Fibroblast of lung (primary cell): ENCODE measurements around the gene ADCY9. TPM values are rescaled to one million over a fixed set of nuclear protein-coding genes. Genes with fewer than 3 reads are reported as not detected.
"Not testable (repeated sequence)": the region's sequence is repeated elsewhere in the genome, so short reads cannot be mapped to it uniquely, and the experiment has no call there.

Experiments
- DNase-seq, 2 donors: peaks; one replicate each; pipeline versions ENCODE4 v3.0.0 to v3.0.0-alpha.2; 2010; ENCODE audit warnings: low read depth in 2 of 2
- H2AFZ ChIP-seq: 2 replicates; pipeline ENCODE4 v1.5.1; 2012; ENCODE audit warnings: low read length, control low read depth, inconsistent platforms
- H3K27ac ChIP-seq: 2 replicates; pipeline ENCODE4 v1.5.1; 2011; ENCODE audit warnings: low read length, control low read depth; ENCODE audit not compliant: insufficient read depth
- H3K27me3 ChIP-seq: 2 replicates; pipeline ENCODE4 v1.5.1; 2011; ENCODE audit warnings: mild to moderate bottlenecking, low read length; ENCODE audit not compliant: control insufficient read depth, insufficient read depth
- H3K36me3 ChIP-seq: 2 replicates; pipeline ENCODE4 v1.5.1; 2011; ENCODE audit warnings: low read length; ENCODE audit not compliant: control insufficient read depth, insufficient read depth
- H3K4me1 ChIP-seq: 2 replicates; pipeline ENCODE4 v1.5.1; 2011; ENCODE audit warnings: low read length; ENCODE audit not compliant: control insufficient read depth, insufficient read depth; ENCODE audit errors: extremely low read depth
- H3K4me2 ChIP-seq: 2 replicates; pipeline ENCODE4 v1.5.1; 2011; ENCODE audit warnings: low read length, control low read depth; ENCODE audit not compliant: insufficient read depth; ENCODE audit errors: extremely low read depth
- H3K4me3 ChIP-seq, 4 experiments: fragments of 200-600 bp in 1 of 4; sonication (generic) in 1 of 4; replicated peaks in 1 of 4; 2 replicates each; pipeline ENCODE4 v1.5.1; 2011 to 2016; ENCODE audit warnings: low read length in 4 of 4, low read depth in 3 of 4, mild to moderate bottlenecking in 3 of 4, control low read depth in 2 of 4, inconsistent platforms in 1 of 4, mixed read lengths in 1 of 4; ENCODE audit not compliant: insufficient read depth in 1 of 4; ENCODE audit errors: control extremely low read depth in 1 of 4
- H3K79me2 ChIP-seq: 2 replicates; pipeline ENCODE4 v1.5.1; 2012; ENCODE audit warnings: mild to moderate bottlenecking, low read length, inconsistent platforms; ENCODE audit not compliant: control insufficient read depth, insufficient read depth
- H3K9ac ChIP-seq: 2 replicates; pipeline ENCODE4 v1.5.1; 2011; ENCODE audit warnings: mild to moderate bottlenecking, low read length, control low read depth; ENCODE audit not compliant: insufficient read depth
- H3K9me3 ChIP-seq: 2 replicates; pipeline ENCODE4 v1.5.1; 2012; ENCODE audit warnings: low read depth, low read length; ENCODE audit not compliant: control insufficient read depth, insufficient read depth
- H4K20me1 ChIP-seq: 2 replicates; pipeline ENCODE4 v1.5.1; 2011; ENCODE audit warnings: low read length; ENCODE audit not compliant: control insufficient read depth, insufficient read depth; ENCODE audit errors: extremely low read depth
- EZH2 ChIP-seq: IDR thresholded peaks from 2 replicates; pipeline ENCODE4 v1.5.1; 2012; ENCODE audit warnings: low read length, control low read depth, mild to moderate bottlenecking; ENCODE audit errors: missing control alignments
- polyA plus RNA-seq, 2 donors: library from polyadenylated mRNA; depleted of rRNA in 1 of 2; stranded (reverse) in 1 of 2; unstranded in 1 of 2; fragments of >200 nt; gene quantifications; 2 replicates each; pipeline ENCODE4 v1.2.1, GENCODE V29; 2011 to 2012; ENCODE audit warnings: missing spikeins in 1 of 2
- total RNA-seq: library from RNA; depleted of rRNA; stranded (reverse); fragments of >200 nt; gene quantifications from 2 replicates; pipeline ENCODE4 v1.2.1, GENCODE V29; 2014
- TF ChIP-seq, protein P1 (sequence below), 2 donors: IDR thresholded peaks in 1 of 2; conservative IDR thresholded peaks in 1 of 2; 1 replicate in 1 of 2; 2 replicates in 1 of 2; pipeline ENCODE4 v1.5.1; 2011 to 2012; ENCODE audit warnings: low read length in 2 of 2, control low read depth in 1 of 2, inconsistent platforms in 1 of 2, low read depth in 1 of 2, mild to moderate bottlenecking in 1 of 2

ADCY9 gene
- total and polyA plus RNA-seq, 2 donors (not counting 1 experiment from before 2014, with no cell fraction given), result 22.1 to 37.0 TPM

DNA sequence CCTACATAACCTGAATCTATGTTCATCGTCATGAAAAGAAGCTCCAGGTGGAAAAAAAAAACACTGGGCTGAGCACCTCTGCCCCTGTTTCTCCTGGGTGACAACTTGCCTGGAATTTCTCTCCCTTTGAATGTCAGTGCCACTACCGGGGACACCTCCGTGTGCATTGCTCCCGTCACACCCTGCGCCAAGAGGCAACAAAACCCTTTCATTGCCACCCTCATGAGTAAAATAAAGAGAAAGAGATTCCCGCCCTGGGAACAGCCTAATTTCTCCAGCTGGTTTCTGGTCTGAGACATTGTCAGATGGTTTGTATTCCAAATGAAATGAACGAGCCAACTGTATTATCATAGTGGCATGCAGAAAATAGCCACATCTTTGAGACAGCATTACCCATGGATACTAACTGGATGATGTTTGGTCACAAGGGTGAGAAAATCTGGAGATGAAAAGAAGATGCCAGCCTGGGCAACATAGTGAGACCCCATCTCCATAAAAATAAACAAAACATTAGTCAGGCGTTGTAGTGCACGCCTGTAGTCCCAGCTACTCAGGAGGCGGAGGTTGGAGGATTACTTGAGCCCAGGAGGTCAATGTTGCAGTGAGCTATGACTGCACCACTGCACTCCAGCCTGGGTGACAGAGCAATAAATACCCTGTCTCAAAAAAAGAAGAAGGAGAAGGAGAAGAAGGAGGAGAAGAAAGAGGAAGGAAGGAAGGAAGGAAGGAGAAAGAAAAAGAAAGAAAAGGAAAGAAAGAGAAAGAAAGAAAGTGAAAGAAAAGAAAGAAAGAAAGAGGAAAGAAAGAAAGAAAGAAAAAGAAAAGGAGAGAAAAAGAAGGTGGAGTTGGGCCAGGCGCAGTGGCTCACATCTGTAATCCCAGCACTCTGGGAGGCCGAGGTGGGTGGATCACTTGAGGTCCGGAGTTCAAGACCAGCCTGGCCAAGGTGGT, 42.2 kb upstream of the ADCY9 start:
- Histone ChIP-seq H3K9ac (no peak overlapping the region), H2AFZ (no peak overlapping the region), H3K27ac (no peak overlapping the region), H3K79me2 (no peaks in the 10 kb centered on the region), H3K4me2 (no peak overlapping the region), H3K4me1 (no peaks in the 10 kb centered on the region), H4K20me1 (no peaks in the 10 kb centered on the region), H3K36me3 (no peaks in the 10 kb centered on the region), H3K9me3 (no peaks in the 10 kb centered on the region), H3K27me3 (peaks cover 4% of the 10 kb centered on the region), H3K4me3 (no peak overlapping the region)
- DNase-seq, result no peak
- no peak for TF ChIP-seq EZH2
- TF ChIP-seq, protein P1, sequence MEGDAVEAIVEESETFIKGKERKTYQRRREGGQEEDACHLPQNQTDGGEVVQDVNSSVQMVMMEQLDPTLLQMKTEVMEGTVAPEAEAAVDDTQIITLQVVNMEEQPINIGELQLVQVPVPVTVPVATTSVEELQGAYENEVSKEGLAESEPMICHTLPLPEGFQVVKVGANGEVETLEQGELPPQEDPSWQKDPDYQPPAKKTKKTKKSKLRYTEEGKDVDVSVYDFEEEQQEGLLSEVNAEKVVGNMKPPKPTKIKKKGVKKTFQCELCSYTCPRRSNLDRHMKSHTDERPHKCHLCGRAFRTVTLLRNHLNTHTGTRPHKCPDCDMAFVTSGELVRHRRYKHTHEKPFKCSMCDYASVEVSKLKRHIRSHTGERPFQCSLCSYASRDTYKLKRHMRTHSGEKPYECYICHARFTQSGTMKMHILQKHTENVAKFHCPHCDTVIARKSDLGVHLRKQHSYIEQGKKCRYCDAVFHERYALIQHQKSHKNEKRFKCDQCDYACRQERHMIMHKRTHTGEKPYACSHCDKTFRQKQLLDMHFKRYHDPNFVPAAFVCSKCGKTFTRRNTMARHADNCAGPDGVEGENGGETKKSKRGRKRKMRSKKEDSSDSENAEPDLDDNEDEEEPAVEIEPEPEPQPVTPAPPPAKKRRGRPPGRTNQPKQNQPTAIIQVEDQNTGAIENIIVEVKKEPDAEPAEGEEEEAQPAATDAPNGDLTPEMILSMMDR (conservative IDR thresholded peaks at IDR 0.05 in 1 of 2, IDR thresholded peaks at IDR 0.05 in 1 of 2; ENCODE audit: low read depth in 1 of 2, low read length in 2 of 2), result no peak

DNA sequence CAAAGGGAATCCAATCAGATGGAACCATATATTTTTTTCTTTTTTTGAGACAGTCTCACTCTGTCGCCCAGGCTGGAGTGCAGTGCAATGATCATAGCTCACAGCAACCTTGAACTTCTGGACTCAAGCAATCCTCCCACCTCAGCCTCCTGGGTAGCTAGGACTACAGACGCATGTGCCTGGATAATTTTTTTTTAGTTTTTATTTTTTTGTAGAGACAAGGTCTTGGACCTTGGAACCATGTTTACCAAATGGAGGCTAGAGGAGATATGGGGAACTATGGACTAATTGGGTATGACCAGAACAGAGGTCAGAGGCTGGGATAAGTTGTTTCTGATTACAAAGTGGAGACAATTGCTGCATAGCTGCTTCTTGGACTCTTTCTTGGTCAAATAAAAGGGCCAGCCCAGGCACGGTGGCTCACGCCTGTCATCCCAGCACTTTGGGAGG, 41.2 kb upstream of the ADCY9 start:
- H3K4me1 ChIP-seq, result no peaks in the 10 kb centered on the region
- no peak overlapping the region for H2AFZ ChIP-seq
- peaks cover 4% of the 10 kb centered on the region for H3K27me3 ChIP-seq
- no peaks in the 10 kb centered on the region for H3K79me2 ChIP-seq
- no peak overlapping the region for H3K9ac ChIP-seq
- H3K36me3 ChIP-seq, result no peaks in the 10 kb centered on the region
- H3K9me3 ChIP-seq, result no peaks in the 10 kb centered on the region
- no peak overlapping the region for H3K4me2 ChIP-seq
- DNase-seq, result no peak
- no peak overlapping the region for H3K27ac ChIP-seq
- no peaks in the 10 kb centered on the region for H4K20me1 ChIP-seq
- no peak overlapping the region for H3K4me3 ChIP-seq
- TF ChIP-seq, protein P1 (conservative IDR thresholded peaks at IDR 0.05 in 1 of 2, IDR thresholded peaks at IDR 0.05 in 1 of 2; ENCODE audit: low read depth in 1 of 2, low read length in 2 of 2), result no peak
- no peak for TF ChIP-seq EZH2

DNA sequence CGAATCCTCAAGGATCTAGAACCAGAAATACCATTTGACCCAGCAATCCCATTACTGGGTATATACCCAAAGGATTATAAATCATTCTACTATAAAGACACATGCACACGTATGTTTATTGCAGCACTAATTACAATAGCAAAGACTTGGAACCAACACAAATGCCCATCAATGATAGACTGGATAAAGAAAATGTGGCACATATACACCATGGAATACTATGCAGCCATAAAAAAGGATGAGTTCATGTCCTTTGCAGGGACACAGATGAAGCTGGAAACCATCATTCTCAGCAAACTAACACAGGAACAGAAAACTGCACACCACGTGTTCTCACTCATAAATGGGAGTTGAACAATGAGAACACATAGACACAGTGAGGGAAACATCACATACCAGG, 40.3 kb upstream of the ADCY9 start:
- H3K4me3 ChIP-seq, H3K79me2 ChIP-seq, H3K9ac ChIP-seq, H2AFZ ChIP-seq, H3K27ac ChIP-seq, H3K27me3 ChIP-seq, H3K36me3 ChIP-seq, DNase-seq, H3K4me1 ChIP-seq, H3K4me2 ChIP-seq, H4K20me1 ChIP-seq, H3K9me3 ChIP-seq: not testable (repeated sequence)

DNA sequence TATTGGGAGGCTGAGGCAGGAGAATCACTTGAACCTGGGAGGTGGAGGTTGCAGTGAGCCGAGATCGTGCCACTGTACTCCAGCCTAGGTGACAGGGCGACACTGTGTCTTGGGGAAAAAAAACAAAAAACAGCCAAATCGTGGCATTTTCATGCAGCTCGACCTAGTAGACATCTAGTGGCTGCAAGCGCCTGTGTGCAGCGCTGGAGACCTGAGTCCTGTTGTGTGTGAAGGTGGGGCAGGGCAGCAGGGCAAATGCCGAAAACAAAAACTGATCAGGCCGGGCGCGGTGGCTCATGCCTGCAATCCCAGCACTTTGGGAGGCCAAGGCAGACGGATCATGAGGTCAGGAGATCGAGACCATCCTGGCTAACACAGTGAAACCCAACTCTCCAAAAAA, 37.1 kb upstream of the ADCY9 start:
- not testable (repeated sequence) for H3K4me2 ChIP-seq, H3K4me3 ChIP-seq, H3K9me3 ChIP-seq, H3K27me3 ChIP-seq, H3K4me1 ChIP-seq, H3K9ac ChIP-seq, DNase-seq, H4K20me1 ChIP-seq, H3K27ac ChIP-seq, H3K79me2 ChIP-seq, H3K36me3 ChIP-seq, H2AFZ ChIP-seq
